Gastrocnemius medialis (tissue), 4 donors: ENCODE measurements around the gene TRIP10. TPM values are rescaled to one million over a fixed set of nuclear protein-coding genes. Genes with fewer than 3 reads are reported as not detected.
A peak's percentile ranks its signal among the peaks of the same experiment; 100 is the strongest.

Experiments used
- ATAC-seq, 2 donors: fragments of 150-250 bp; one replicate each; pipeline ENCODE4 v1.9.1; 2016
- DNase-seq, 2 donors: peaks; one replicate each; pipeline ENCODE4 v3.0.0-alpha.2; 2019
- H3K27ac ChIP-seq, 4 donors: fragments of 200-600 bp; sonication (generic); 1 replicate in 1 of 4; 2 replicates in 3 of 4; pipeline ENCODE4 v1.5.1; 2016 to 2018; ENCODE audit warnings: mild to moderate bottlenecking in 2 of 4, moderate library complexity in 1 of 4
- H3K27me3 ChIP-seq, 3 donors: fragments of 200-600 bp; sonication (generic) in 2 of 3; 1 replicate in 1 of 3; 2 replicates in 2 of 3; pipeline versions ENCODE4 v1.5.1 to v1.6.0; 2016 to 2019; ENCODE audit warnings: mild to moderate bottlenecking in 1 of 3, moderate library complexity in 1 of 3
- H3K36me3 ChIP-seq, 2 donors: fragments of 200-600 bp; sonication (generic) in 1 of 2; one replicate each; pipeline ENCODE4 v1.5.1; 2017 to 2018
- H3K4me1 ChIP-seq, 2 donors: fragments of 200-600 bp; sonication (generic) in 1 of 2; one replicate each; pipeline ENCODE4 v1.5.1; 2016 to 2017; ENCODE audit warnings: mild to moderate bottlenecking in 2 of 2
- H3K4me3 ChIP-seq, 4 donors: fragments of 200-600 bp; sonication (generic) in 3 of 4; 1 replicate in 1 of 4; 2 replicates in 3 of 4; pipeline ENCODE4 v1.5.1; 2016 to 2019; ENCODE audit warnings: mild to moderate bottlenecking in 2 of 4
- H3K9me3 ChIP-seq, 3 donors: fragments of 200-600 bp; sonication (generic) in 2 of 3; 1 replicate in 1 of 3; 2 replicates in 2 of 3; pipeline ENCODE4 v1.5.1; 2016 to 2019
- POLR2A ChIP-seq, 2 donors: fragments of 450-650 bp; IDR thresholded peaks; one replicate each; pipeline ENCODE4 v1.6.1; 2017; ENCODE audit warnings: antibody characterized with exemption in 2 of 2, mild to moderate bottlenecking in 2 of 2, moderate library complexity in 2 of 2
- in situ Hi-C, 4 donors: fragments of 200-750 bp; cut with MboI; loops; one replicate each; pipeline versions ENCODE4 v1.15.0 to v1.8.0; 2017; ENCODE audit warnings: low sequenced_read_pairs in 4 of 4
- intact Hi-C: fragments of 100-400 bp; cut with DNase I; formaldehyde crosslinking; loops from one replicate; pipeline ENCODE4 v1.15.1; 2023; ENCODE audit warnings: low total_unique reads
- total RNA-seq, 4 donors: library from RNA; depleted of rRNA; stranded (reverse); fragments of >200 nt; gene quantifications; one replicate each; pipeline versions ENCODE4 v1.1.0 to v1.2.3, GENCODE V29; 2016
- TF ChIP-seq, protein P1 (sequence below), 5 experiments: fragments of 450-650 bp in 3 of 5; fragments of 200-600 bp in 2 of 5; sonication (generic) in 2 of 5; IDR thresholded peaks in 4 of 5; conservative IDR thresholded peaks in 1 of 5; 1 replicate in 4 of 5; 2 replicates in 1 of 5; pipeline ENCODE4 v1.5.1; 2016 to 2019; ENCODE audit warnings: antibody characterized with exemption in 5 of 5, mild to moderate bottlenecking in 3 of 5, moderate library complexity in 3 of 5

TRIP10 gene
- total RNA-seq, 4 donors from 2014 or later = 130 to 237 (median 178) TPM

DNA sequence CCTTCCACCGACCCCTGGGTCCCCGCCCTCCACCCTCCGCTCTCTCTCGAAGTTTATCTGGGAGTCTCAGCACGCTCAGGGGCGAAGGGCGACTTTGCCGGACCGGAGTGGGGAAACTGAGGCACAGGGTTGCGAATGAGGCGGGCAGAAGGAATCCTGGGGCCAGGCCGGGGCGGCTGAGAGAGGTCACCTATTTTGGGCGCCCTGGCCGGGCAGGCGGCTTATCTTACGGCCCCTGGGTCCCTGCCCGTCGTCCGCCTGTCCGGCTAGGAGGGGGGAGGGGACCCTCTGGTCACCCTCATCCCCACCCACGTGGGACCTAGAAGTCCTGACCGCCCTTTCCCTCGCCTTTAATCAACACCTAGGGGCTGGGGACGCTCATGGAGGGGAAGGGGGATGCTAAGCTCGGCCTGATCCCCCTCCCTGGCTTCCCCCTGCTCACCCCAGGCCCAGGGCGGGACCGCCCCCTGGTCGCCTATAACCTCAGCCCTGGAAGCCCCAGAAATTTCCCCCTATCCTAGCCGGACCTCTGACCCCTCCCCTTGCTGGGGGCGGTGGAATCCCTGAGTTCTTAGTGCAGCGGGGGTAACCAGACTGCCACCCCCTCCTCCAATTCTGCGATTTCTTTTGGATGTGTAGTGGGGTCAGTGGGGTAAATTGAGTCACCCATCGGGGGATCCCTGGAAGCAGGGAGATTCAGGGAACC lies 556 bp downstream of the TRIP10 start:
- DNase-seq (peak; percentile 80 to 92), ATAC-seq (peak; percentile 23 to 26)
- peak; percentile 3 to 38 for TF ChIP-seq POLR2A (IDR thresholded peaks at IDR 0.05)
- TF ChIP-seq, protein P1, sequence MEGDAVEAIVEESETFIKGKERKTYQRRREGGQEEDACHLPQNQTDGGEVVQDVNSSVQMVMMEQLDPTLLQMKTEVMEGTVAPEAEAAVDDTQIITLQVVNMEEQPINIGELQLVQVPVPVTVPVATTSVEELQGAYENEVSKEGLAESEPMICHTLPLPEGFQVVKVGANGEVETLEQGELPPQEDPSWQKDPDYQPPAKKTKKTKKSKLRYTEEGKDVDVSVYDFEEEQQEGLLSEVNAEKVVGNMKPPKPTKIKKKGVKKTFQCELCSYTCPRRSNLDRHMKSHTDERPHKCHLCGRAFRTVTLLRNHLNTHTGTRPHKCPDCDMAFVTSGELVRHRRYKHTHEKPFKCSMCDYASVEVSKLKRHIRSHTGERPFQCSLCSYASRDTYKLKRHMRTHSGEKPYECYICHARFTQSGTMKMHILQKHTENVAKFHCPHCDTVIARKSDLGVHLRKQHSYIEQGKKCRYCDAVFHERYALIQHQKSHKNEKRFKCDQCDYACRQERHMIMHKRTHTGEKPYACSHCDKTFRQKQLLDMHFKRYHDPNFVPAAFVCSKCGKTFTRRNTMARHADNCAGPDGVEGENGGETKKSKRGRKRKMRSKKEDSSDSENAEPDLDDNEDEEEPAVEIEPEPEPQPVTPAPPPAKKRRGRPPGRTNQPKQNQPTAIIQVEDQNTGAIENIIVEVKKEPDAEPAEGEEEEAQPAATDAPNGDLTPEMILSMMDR (IDR thresholded peaks at IDR 0.05 in 4 of 5, conservative IDR thresholded peaks at IDR 0.05 in 1 of 5) = no peak
- peaks cover 60 to 71% of the 10 kb centered on the region in 2 donors for H3K4me1 ChIP-seq
- H3K4me3 ChIP-seq = peak overlapping the region; percentile 79 to 98 (median 88)
- in situ Hi-C loops = loop anchor here in 2 of 4 donors (10.0 to 25.0 kb wide), 3 partner anchors 125 to 353 kb away; partner anchors contain the start of genes GTF2F1 (in 1 of the 2), PSPN (in 1 of the 2) and TUBB4A (in 1 of the 2)
- H3K9me3 ChIP-seq = no peaks in the 10 kb centered on the region
- H3K27me3 ChIP-seq = no peaks in the 10 kb centered on the region
- intact Hi-C loops = loop anchor here (1.0 to 10.0 kb wide), 6 partner anchors 123 to 885 kb away; partner anchors contain the start of genes NDUFA11, PET100, SLC25A23 and TNFSF9
- H3K36me3 ChIP-seq = peaks cover 0 to 21% of the 10 kb centered on the region in 2 donors
- H3K27ac ChIP-seq = peak overlapping the region; percentile 96 to 100 (median 98)

DNA sequence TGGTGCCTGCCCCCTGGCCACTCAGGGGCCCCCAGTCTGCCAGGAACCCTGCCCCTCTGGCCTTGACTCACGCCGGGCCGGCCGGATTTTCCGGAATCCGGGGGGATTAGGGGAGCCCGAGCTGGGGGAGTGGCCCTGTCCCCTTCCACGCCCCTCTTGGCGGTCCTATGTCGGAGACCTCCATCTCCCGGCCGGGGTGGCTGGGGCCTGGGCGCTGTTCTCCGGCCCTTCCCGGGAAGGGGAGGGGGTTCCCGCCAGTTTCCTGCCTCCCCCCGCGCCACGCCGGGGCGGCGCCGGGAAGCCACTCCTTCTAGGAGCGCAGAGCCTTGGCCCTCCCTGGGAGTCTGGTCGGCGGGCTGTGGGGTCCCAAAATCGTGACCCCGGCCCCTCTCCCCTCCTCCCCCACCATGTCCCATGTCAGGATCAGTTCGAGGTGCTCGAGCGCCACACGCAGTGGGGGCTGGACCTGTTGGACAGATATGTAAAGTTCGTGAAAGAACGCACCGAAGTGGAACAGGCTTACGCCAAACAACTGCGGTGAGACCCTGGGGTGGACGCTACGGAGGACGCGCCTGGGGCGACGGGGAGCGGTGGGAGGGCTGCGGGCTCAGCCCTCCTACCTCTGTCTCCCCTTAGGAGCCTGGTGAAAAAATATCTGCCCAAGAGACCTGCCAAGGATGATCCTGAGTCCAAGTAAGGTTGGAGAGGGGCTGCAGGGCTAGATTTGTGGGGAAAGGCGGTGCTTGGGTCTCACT lies 1.3 kb downstream of the TRIP10 start:
- H3K9me3 ChIP-seq = no peaks in the 10 kb centered on the region
- in situ Hi-C loops = loop anchor here in 2 of 4 donors (25.0 kb wide), 2 partner anchors 228 to 353 kb away; partner anchors contain the start of genes GTF2F1 (in 1 of the 2), PSPN (in 1 of the 2) and TUBB4A (in 1 of the 2)
- peak overlapping the region; percentile 79 to 98 (median 88) for H3K4me3 ChIP-seq
- peaks cover 66 to 78% of the 10 kb centered on the region in 2 donors for H3K4me1 ChIP-seq
- ATAC-seq (no peak), DNase-seq (peak in 1 of 2 donors; percentile 37)
- TF ChIP-seq, protein P1 (IDR thresholded peaks at IDR 0.05 in 4 of 5, conservative IDR thresholded peaks at IDR 0.05 in 1 of 5) = no peak
- no peak for TF ChIP-seq POLR2A (IDR thresholded peaks at IDR 0.05)
- H3K27me3 ChIP-seq = no peaks in the 10 kb centered on the region
- H3K36me3 ChIP-seq = peaks cover 0 to 24% of the 10 kb centered on the region in 2 donors
- peak overlapping the region; percentile 96 to 100 (median 98) for H3K27ac ChIP-seq
- intact Hi-C loops = no loop called here

DNA sequence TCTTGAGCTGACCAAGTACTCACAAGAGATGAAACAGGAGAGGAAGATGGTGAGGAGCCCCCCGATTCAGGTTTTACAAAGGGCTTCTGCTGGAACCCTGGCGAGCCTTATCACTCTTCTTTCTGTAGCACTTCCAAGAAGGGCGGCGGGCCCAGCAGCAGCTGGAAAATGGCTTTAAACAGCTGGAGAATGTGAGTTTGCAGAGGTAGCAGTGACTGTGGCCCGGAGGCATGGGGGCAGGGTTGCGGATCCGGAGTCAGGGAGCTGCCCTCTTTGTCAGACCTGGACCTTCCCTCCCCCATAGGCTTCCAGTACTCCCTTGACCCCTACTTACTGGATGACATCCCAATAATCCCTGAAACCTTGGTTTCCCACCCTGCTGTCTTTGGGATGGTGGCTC lies 3.6 kb downstream of the TRIP10 start:
- Histone ChIP-seq H3K4me1 (peaks cover 59 to 71% of the 10 kb centered on the region in 2 donors), H3K9me3 (no peaks in the 10 kb centered on the region), H3K27me3 (no peaks in the 10 kb centered on the region), H3K27ac (peak overlapping the region; percentile 96 to 100 (median 98)), H3K36me3 (peaks cover 0 to 47% of the 10 kb centered on the region in 2 donors), H3K4me3 (no peak overlapping the region)
- DNase-seq (no peak), ATAC-seq (no peak)
- TF ChIP-seq, protein P1 (IDR thresholded peaks at IDR 0.05 in 4 of 5, conservative IDR thresholded peaks at IDR 0.05 in 1 of 5) = no peak
- TF ChIP-seq POLR2A (IDR thresholded peaks at IDR 0.05) = no peak
- in situ Hi-C loops (loop anchor here in 2 of 4 donors (25.0 kb wide), 2 partner anchors 231 to 356 kb away; partner anchors contain the start of genes GTF2F1 (in 1 of the 2), PSPN (in 1 of the 2) and TUBB4A (in 1 of the 2)), intact Hi-C loops (no loop called here)

DNA sequence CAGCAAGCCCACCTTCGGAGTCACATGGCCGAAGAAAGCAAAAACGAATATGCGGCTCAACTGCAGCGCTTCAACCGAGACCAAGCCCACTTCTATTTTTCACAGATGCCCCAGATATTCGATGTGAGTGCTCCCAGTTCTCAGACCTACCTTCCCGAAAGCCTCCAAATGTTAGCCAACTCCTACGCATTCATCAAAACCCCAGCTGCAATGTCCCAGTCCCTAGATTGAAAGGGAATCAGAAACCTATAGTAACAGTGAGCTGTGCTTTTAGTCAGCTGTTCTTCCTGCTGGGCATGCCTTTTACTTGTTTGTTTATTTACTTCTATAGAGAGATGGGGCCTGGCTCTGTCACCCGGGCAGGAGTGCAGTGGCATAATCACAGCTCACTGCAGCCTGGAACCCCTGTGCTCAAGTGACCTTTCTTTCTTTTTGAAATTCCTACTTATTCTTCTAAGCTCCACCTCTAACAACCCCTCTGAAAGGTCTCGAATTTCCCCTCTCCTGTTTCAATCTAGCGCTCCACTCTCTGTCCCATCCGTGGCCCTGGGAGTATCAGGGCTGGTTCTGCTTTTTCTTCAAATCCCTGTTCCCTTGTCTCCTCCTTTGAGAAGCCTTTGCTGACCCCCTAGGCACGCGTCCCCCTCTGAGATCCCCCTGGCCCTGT lies 4.4 kb downstream of the TRIP10 start:
- Histone ChIP-seq H3K4me1 (peaks cover 59 to 72% of the 10 kb centered on the region in 2 donors), H3K27me3 (no peaks in the 10 kb centered on the region), H3K4me3 (peak overlapping the region in 3 of 4 donors; percentile 37 to 53 (median 37)), H3K9me3 (no peaks in the 10 kb centered on the region), H3K36me3 (peaks cover 0 to 53% of the 10 kb centered on the region in 2 donors), H3K27ac (peak overlapping the region; percentile 96 to 100 (median 98))
- intact Hi-C loops = no loop called here
- DNase-seq (no peak), ATAC-seq (no peak)
- in situ Hi-C loops = loop anchor here in 2 of 4 donors (25.0 kb wide), 2 partner anchors 232 to 357 kb away; partner anchors contain the start of genes GTF2F1 (in 1 of the 2), PSPN (in 1 of the 2) and TUBB4A (in 1 of the 2)
- TF ChIP-seq, protein P1 (IDR thresholded peaks at IDR 0.05 in 4 of 5, conservative IDR thresholded peaks at IDR 0.05 in 1 of 5) = no peak
- no peak for TF ChIP-seq POLR2A (IDR thresholded peaks at IDR 0.05)
